Karpas-422 (cell line): ENCODE measurements around the gene DDX54. TPM values are rescaled to one million over a fixed set of nuclear protein-coding genes. Genes with fewer than 3 reads are reported as not detected.

ENCODE experiments used
- DNase-seq: peaks from one replicate; pipeline ENCODE4 v3.0.0-alpha.2; 2015
- H2AFZ ChIP-seq: fragments of 200-600 bp; sonication (generic); 2 replicates; pipeline ENCODE4 v1.6.1; 2014; ENCODE audit warnings: antibody characterized with exemption, low read length, mixed read lengths
- H3K27ac ChIP-seq: fragments of 200-600 bp; sonication (generic); 2 replicates; pipeline ENCODE4 v1.5.1; 2014; ENCODE audit warnings: mild to moderate bottlenecking, low read length, moderate library complexity
- H3K27me3 ChIP-seq: fragments of 200-600 bp; sonication (generic); 2 replicates; pipeline ENCODE4 v1.6.1; 2014; ENCODE audit warnings: low read length, mixed read lengths
- H3K36me3 ChIP-seq: fragments of 200-600 bp; sonication (generic); 2 replicates; pipeline ENCODE4 v1.6.1; 2014; ENCODE audit warnings: low read length, mixed read lengths; ENCODE audit not compliant: insufficient read depth
- H3K4me1 ChIP-seq: fragments of 200-600 bp; sonication (generic); 2 replicates; pipeline ENCODE4 v1.6.1; 2014; ENCODE audit warnings: mild to moderate bottlenecking, low read length, mixed read lengths
- H3K4me2 ChIP-seq: fragments of 200-600 bp; sonication (generic); 2 replicates; pipeline ENCODE4 v1.6.1; 2014; ENCODE audit warnings: low read length, low read depth, mild to moderate bottlenecking; ENCODE audit not compliant: poor library complexity, severe bottlenecking
- H3K4me3 ChIP-seq: fragments of 200-600 bp; sonication (generic); 2 replicates; pipeline ENCODE4 v1.5.1; 2014; ENCODE audit warnings: mild to moderate bottlenecking, antibody characterized with exemption, low read length, mixed read lengths
- H3K79me2 ChIP-seq: fragments of 200-600 bp; sonication (generic); 2 replicates; pipeline ENCODE4 v1.6.1; 2014; ENCODE audit warnings: mild to moderate bottlenecking, low read length, mixed read lengths
- H3K9ac ChIP-seq: fragments of 200-600 bp; sonication (generic); 2 replicates; pipeline ENCODE4 v1.6.0; 2014; ENCODE audit warnings: low read length
- H3K9me2 ChIP-seq: fragments of 200-600 bp; sonication (generic), shearing (Covaris generic); replicated peaks from 2 replicates; pipeline ENCODE4 v1.6.0; 2014; ENCODE audit warnings: mild to moderate bottlenecking, low read length, moderate library complexity; ENCODE audit not compliant: insufficient read depth
- H3K9me3 ChIP-seq: fragments of 300-700, 200-600 bp; sonication (generic); 2 replicates; pipeline ENCODE4 v1.6.1; 2014; ENCODE audit warnings: low read length, mixed read lengths
- H4K20me1 ChIP-seq: fragments of 200-600 bp; sonication (generic); 2 replicates; pipeline ENCODE4 v1.6.1; 2014; ENCODE audit warnings: mild to moderate bottlenecking, antibody characterized with exemption, low read length, low read depth; ENCODE audit not compliant: insufficient read depth
- small RNA-seq: library from RNA; depleted of rRNA; stranded (forward); fragments of <200 nt; gene quantifications from one replicate; pipeline ENCODE3, GENCODE V24; 2014
- total RNA-seq: library from RNA; depleted of rRNA; stranded (reverse); fragments of >200 nt; shearing (Covaris generic); gene quantifications from 2 replicates; pipeline ENCODE4 v1.2.3, GENCODE V29; 2014; ENCODE audit warnings: low replicate concordance; rRNA removed

Gene DDX54
- total RNA-seq, 1 experiment from 2014 or later: 28.2 TPM

GRCh38 chr12:113109360-113109759, 75.9 kb downstream of the DDX54 start:
- Histone ChIP-seq H4K20me1 (0 out of 2 replicates have a peak, but pooled peaks cover 3% of the 10 kb centered on the region), H3K4me3 (no peak overlapping the region), H3K9ac (no peak overlapping the region), H3K4me1 (no peaks in the 10 kb centered on the region), H3K27me3 (no peaks in the 10 kb centered on the region), H3K4me2 (no peak overlapping the region), H3K9me2 (no peaks in the 10 kb centered on the region), H3K9me3 (no peaks in the 10 kb centered on the region), H3K27ac (no peak overlapping the region), H2AFZ (no peak overlapping the region), H3K36me3 (no peaks in the 10 kb centered on the region), H3K79me2 (no peaks in the 10 kb centered on the region)
- no peak for DNase-seq

- H3K27me3 ChIP-seq: no peaks in the 10 kb centered on the region
- no peaks in the 10 kb centered on the region for H3K36me3 ChIP-seq
- no peak overlapping the region for H3K4me3 ChIP-seq
- DNase-seq: no peak
- H3K9me3 ChIP-seq: no peaks in the 10 kb centered on the region
- peaks cover 7% of the 10 kb centered on the region for H3K4me1 ChIP-seq
- H2AFZ ChIP-seq: no peak overlapping the region
- 0 out of 2 replicates have a peak, but pooled peaks cover 3% of the 10 kb centered on the region for H4K20me1 ChIP-seq
- no peaks in the 10 kb centered on the region for H3K79me2 ChIP-seq
- no peak overlapping the region for H3K27ac ChIP-seq
- H3K9me2 ChIP-seq: no peaks in the 10 kb centered on the region
- no peak overlapping the region for H3K9ac ChIP-seq
- H3K4me2 ChIP-seq: no peak overlapping the region
Observed at GRCh38 chr12:113108308-113108707, 77.0 kb downstream of the DDX54 start.

Small RNA genes within 50 kb of the gene (small RNA-seq; reads per million reads assigned to genes)
- not detected for gene MIR7106
- not detected for gene RF00019

Other genes starting within 250 kb of the DDX54 start
- gene OAS3, start 247.0 kb downstream of the DDX54 start, total RNA-seq: 6.3 and 7.9 TPM in 2 replicates
- 3.0 and 6.3 TPM in 2 replicates for gene OAS2, start 207.0 kb downstream of the DDX54 start, total RNA-seq
- gene DTX1, start 128.7 kb downstream of the DDX54 start, total RNA-seq: 227 and 481 TPM in 2 replicates
- gene RASAL1, start 49.7 kb downstream of the DDX54 start, total RNA-seq: 3.3 and 3.4 TPM in 2 replicates
- not detected in 2 replicates for gene CFAP73, start 35.8 kb downstream of the DDX54 start, total RNA-seq
- gene RITA1, start 243 bp upstream of the DDX54 start, total RNA-seq: 34.3 and 47.3 TPM in 2 replicates
- gene TPCN1, start 36.0 kb upstream of the DDX54 start, total RNA-seq: 43.9 and 46.4 TPM in 2 replicates
- gene SLC8B1, start 149.6 kb upstream of the DDX54 start, total RNA-seq: 5.9 and 9.0 TPM in 2 replicates
- 6.5 and 11.8 TPM in 2 replicates for gene PLBD2, start 173.1 kb upstream of the DDX54 start, total RNA-seq
- gene SDS, start 218.4 kb upstream of the DDX54 start, total RNA-seq: not detected in 2 replicates
- gene SDSL, start 236.9 kb upstream of the DDX54 start, total RNA-seq: not detected in 2 replicates